ENCODE results near the gene PDE3B.
"Not testable (repeated sequence)": the region's sequence is repeated elsewhere in the genome, so short reads cannot be mapped to it uniquely, and the experiment has no call there.

The PDE3B gene

GRCh38 chr11:14883683-14884082, 240.1 kb downstream of the PDE3B start:
- not testable (repeated sequence) for DNase-seq (ENCODE audit: low read depth, low spot score)

- no peak for DNase-seq (ENCODE audit: low read depth, low spot score)
Observed at GRCh38 chr11:14884667-14885273, 241.2 kb downstream of the PDE3B start.

GRCh38 chr11:14886513-14886912, 242.9 kb downstream of the PDE3B start:
- no peak for DNase-seq (ENCODE audit: low read depth, low spot score)

- peak; percentile 69 for DNase-seq (ENCODE audit: low read depth, low spot score)
Observed at GRCh38 chr11:14891143-14892035, 247.8 kb downstream of the PDE3B start.

- peak; percentile 70 for DNase-seq (ENCODE audit: low read depth, low spot score)
Observed at GRCh38 chr11:14892036-14892556, 248.5 kb downstream of the PDE3B start, which contains the start of gene CYP2R1. Gene CYP2R1 (minus strand): TSS chr11:14892231. CDS start chr11:14892205, 26 bp downstream.

- DNase-seq (ENCODE audit: low read depth, low spot score), result no peak
Observed at GRCh38 chr11:14892577-14892976, 249.0 kb downstream of the PDE3B start.

GRCh38 chr11:14894657-14895598, 251.3 kb downstream of the PDE3B start:
- no peak for DNase-seq (ENCODE audit: low read depth, low spot score)

GRCh38 chr11:14898355-14898754, 254.8 kb downstream of the PDE3B start:
- no peak for DNase-seq (ENCODE audit: low read depth, low spot score)

GRCh38 chr11:14898906-14899305, 255.3 kb downstream of the PDE3B start:
- no peak for DNase-seq (ENCODE audit: low read depth, low spot score)

GRCh38 chr11:14902650-14903350, 259.2 kb downstream of the PDE3B start:
- DNase-seq (ENCODE audit: low read depth, low spot score), result no peak

GRCh38 chr11:14904745-14905103, 261.1 kb downstream of the PDE3B start:
- peak; percentile 60 for DNase-seq (ENCODE audit: low read depth, low spot score)

GRCh38 chr11:14905104-14906033, 261.8 kb downstream of the PDE3B start:
- DNase-seq (ENCODE audit: low read depth, low spot score), result peak; percentile 34

- DNase-seq (ENCODE audit: low read depth, low spot score), result no peak
Observed at GRCh38 chr11:14906578-14906977, 263.0 kb downstream of the PDE3B start.

GRCh38 chr11:14906993-14907392, 263.4 kb downstream of the PDE3B start:
- no peak for DNase-seq (ENCODE audit: low read depth, low spot score)

- DNase-seq (ENCODE audit: low read depth, low spot score), result peak; percentile 70
Observed at GRCh38 chr11:14907411-14908213, 264.0 kb downstream of the PDE3B start.

- no peak for DNase-seq (ENCODE audit: low read depth, low spot score)
Observed at GRCh38 chr11:14908214-14908880, 264.7 kb downstream of the PDE3B start.

GRCh38 chr11:14914536-14914935, 270.9 kb downstream of the PDE3B start:
- DNase-seq (ENCODE audit: low read depth, low spot score), result no peak

GRCh38 chr11:14916403-14916802, 272.8 kb downstream of the PDE3B start:
- DNase-seq (ENCODE audit: low read depth, low spot score), result no peak
